OCI-LY7 (cell line): Measurements from ENCODE around the gene CD44. TPM values are rescaled to one million over a fixed set of nuclear protein-coding genes. Genes with fewer than 3 reads are reported as not detected.

ENCODE experiments used
- BruUV-seq: library from RNA; stranded (reverse); fragments of 400-500 nt; replicated peaks from 2 replicates; lab custom pipeline; 2021; lab: Mats Ljungman, UMichigan
- CTCF ChIA-PET: fragments of 300-600 bp; sonication (Branson Sonifier 250); formaldehyde crosslinking; loops from one replicate; lab custom pipeline; 2022; ENCODE audit warnings: antibody characterized with exemption; ENCODE audit not compliant: unreplicated experiment; lab: Charles Lee
- POLR2A ChIA-PET: fragments of 300-600 bp; sonication (Branson Sonifier 250); formaldehyde crosslinking; loops from one replicate; lab custom pipeline; 2022; ENCODE audit warnings: antibody characterized with exemption; lab: Charles Lee
- DNase-seq: peaks from one replicate; pipeline ENCODE4 v3.0.0-alpha.2; 2015; ENCODE audit warnings: low spot score
- H2AFZ ChIP-seq: fragments of 200-600 bp; sonication (generic), shearing (Covaris generic); 2 replicates; pipeline ENCODE4 v1.6.1; 2014; ENCODE audit warnings: mild to moderate bottlenecking, antibody characterized with exemption, low read length, moderate library complexity
- H3K27ac ChIP-seq: fragments of 200-600 bp; sonication (generic); 2 replicates; pipeline ENCODE4 v1.5.1; 2014; ENCODE audit warnings: mixed run types, low read depth, mild to moderate bottlenecking, moderate library complexity, low read length, inconsistent platforms; ENCODE audit not compliant: poor library complexity, severe bottlenecking
- H3K36me3 ChIP-seq: fragments of 200-600 bp; sonication (generic); 2 replicates; pipeline ENCODE4 v1.6.1; 2014; ENCODE audit warnings: mild to moderate bottlenecking, antibody characterized with exemption, low read length, moderate library complexity, mixed read lengths; ENCODE audit not compliant: insufficient read depth
- H3K4me1 ChIP-seq: fragments of 200-600 bp; sonication (generic); 2 replicates; pipeline ENCODE4 v1.5.1; 2014; ENCODE audit warnings: mild to moderate bottlenecking, low read length; ENCODE audit not compliant: insufficient read depth, poor library complexity, severe bottlenecking
- H3K4me2 ChIP-seq: fragments of 200-600 bp; sonication (generic); 2 replicates; pipeline ENCODE4 v1.6.1; 2014; ENCODE audit warnings: mild to moderate bottlenecking, low read length
- H3K4me3 ChIP-seq: fragments of 200-600 bp; sonication (generic); 2 replicates; pipeline ENCODE4 v1.5.1; 2014; ENCODE audit warnings: mild to moderate bottlenecking, low read depth, low read length; ENCODE audit not compliant: poor library complexity, severe bottlenecking
- H3K79me2 ChIP-seq: fragments of 200-600 bp; sonication (generic); 2 replicates; pipeline ENCODE4 v1.6.1; 2016; ENCODE audit warnings: low read depth, mild to moderate bottlenecking, low read length, moderate library complexity, mixed read lengths; ENCODE audit not compliant: insufficient read depth
- H3K9me2 ChIP-seq: fragments of 200-600 bp; sonication (generic); 2 replicates; pipeline ENCODE4 v1.6.1; 2016; ENCODE audit warnings: mild to moderate bottlenecking, low read length, mixed read lengths; ENCODE audit not compliant: insufficient read depth
- H3K9me3 ChIP-seq: fragments of 200-600 bp; sonication (generic); 2 replicates; pipeline ENCODE4 v1.6.1; 2014; ENCODE audit warnings: mild to moderate bottlenecking, mixed run types, low read length, mixed read lengths
- H4K20me1 ChIP-seq: fragments of 200-600 bp; sonication (generic); 2 replicates; pipeline ENCODE4 v1.6.1; 2014; ENCODE audit warnings: mild to moderate bottlenecking, antibody characterized with exemption, low read length, moderate library complexity, mixed read lengths; ENCODE audit not compliant: insufficient read depth
- EZH2phosphoT487 ChIP-seq: fragments of 200-600 bp; sonication (generic); IDR thresholded peaks from 2 replicates; pipeline ENCODE4 v1.6.1; 2018; ENCODE audit warnings: low read depth, borderline replicate concordance, mild to moderate bottlenecking, mixed run types, antibody characterized with exemption, low read length, moderate library complexity, mixed read lengths
- intact Hi-C: fragments of 100-400 bp; cut with micrococcal nuclease; formaldehyde crosslinking; loops from one replicate; pipeline ENCODE4 v1.10.0; 2022; ENCODE audit not compliant: unreplicated experiment
- total RNA-seq, 2 experiments: library from RNA; depleted of rRNA in 1 of 2; stranded (reverse); fragments of >200 nt in 1 of 2; shearing (Covaris generic) in 1 of 2; gene quantifications; 2 replicates each; pipeline ENCODE4 v1.2.3, GENCODE V29; 2014 to 2022
- TF ChIP-seq, protein P1 (sequence below): fragments of 200-600 bp; sonication (generic); conservative IDR thresholded peaks from 2 replicates; pipeline ENCODE4 v1.5.1; 2014; ENCODE audit warnings: mild to moderate bottlenecking, antibody characterized with exemption, low read length, moderate library complexity, mixed read lengths

The CD44 gene
- total RNA-seq, 2 experiments from 2014 or later: 0.55 TPM; not detected in 1

DNA sequence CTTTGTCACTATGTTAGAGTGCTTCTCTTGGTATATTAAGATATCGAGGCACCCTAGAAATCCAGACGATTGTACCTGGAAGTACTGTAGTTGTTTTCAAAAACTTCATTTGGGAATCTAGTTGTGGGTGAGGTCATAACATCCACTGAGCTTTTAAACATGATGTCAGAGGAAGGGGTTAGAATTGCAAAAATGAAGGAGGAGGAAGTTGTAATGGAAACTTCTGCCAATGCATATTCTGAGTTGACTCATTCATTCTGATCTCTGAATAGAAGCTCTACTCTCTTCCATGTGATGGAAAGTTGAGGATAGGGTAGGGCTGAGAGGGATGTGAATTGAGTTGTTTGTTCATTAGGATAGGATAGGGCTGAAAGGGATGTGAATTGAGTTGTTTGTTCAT lies 7.7 kb downstream of the CD44 start:
- Histone ChIP-seq H3K4me2 (no peak overlapping the region), H3K79me2 (no peaks in the 10 kb centered on the region), H2AFZ (no peak overlapping the region), H3K9me3 (no peaks in the 10 kb centered on the region), H3K27ac (no peak overlapping the region), H3K4me1 (peaks cover 24% of the 10 kb centered on the region), H4K20me1 (no peaks in the 10 kb centered on the region), H3K4me3 (no peak overlapping the region), H3K9me2 (no peaks in the 10 kb centered on the region), H3K36me3 (no peaks in the 10 kb centered on the region)
- intact Hi-C loops: no loop called here
- ChIA-PET CTCF (no interaction called here), POLR2A (interaction anchor here (0.6 to 1.7 kb wide), 7 partner anchors 9 to 139 kb away, joined by 3 to 6 read pairs (median 3); no protein-coding TSS in a partner anchor)
- no peak for DNase-seq
- TF ChIP-seq, protein P1, sequence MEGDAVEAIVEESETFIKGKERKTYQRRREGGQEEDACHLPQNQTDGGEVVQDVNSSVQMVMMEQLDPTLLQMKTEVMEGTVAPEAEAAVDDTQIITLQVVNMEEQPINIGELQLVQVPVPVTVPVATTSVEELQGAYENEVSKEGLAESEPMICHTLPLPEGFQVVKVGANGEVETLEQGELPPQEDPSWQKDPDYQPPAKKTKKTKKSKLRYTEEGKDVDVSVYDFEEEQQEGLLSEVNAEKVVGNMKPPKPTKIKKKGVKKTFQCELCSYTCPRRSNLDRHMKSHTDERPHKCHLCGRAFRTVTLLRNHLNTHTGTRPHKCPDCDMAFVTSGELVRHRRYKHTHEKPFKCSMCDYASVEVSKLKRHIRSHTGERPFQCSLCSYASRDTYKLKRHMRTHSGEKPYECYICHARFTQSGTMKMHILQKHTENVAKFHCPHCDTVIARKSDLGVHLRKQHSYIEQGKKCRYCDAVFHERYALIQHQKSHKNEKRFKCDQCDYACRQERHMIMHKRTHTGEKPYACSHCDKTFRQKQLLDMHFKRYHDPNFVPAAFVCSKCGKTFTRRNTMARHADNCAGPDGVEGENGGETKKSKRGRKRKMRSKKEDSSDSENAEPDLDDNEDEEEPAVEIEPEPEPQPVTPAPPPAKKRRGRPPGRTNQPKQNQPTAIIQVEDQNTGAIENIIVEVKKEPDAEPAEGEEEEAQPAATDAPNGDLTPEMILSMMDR: no peak
- no peak for TF ChIP-seq EZH2phosphoT487
- no TSS peak for BruUV-seq

DNA sequence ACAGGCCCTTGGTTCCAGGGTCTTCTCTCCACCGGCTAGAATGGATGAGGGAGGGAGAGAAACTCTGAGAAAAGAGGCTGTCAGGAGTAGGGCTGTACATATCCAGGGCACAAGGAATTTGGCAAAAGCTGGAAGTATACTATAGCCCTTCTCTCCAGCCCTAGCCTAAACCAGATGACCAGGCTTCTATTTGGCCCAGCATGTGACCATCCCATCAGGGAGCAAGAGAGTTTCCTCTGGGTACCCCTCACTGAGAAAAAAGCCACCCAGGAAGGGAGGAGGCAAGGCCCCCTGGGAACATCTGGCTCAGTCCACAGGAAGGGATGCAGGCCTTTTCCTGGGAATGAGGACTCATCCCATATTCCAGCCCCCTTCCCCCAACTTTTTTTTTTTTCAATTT lies 8.3 kb downstream of the CD44 start:
- DNase-seq: no peak
- H3K9me3 ChIP-seq: no peaks in the 10 kb centered on the region
- H2AFZ ChIP-seq: no peak overlapping the region
- intact Hi-C loops: no loop called here
- CTCF ChIA-PET: no interaction called here
- no peak overlapping the region for H3K27ac ChIP-seq
- POLR2A ChIA-PET: interaction anchor here (0.6 to 1.7 kb wide), 5 partner anchors 12 to 140 kb away, joined by 3 to 6 read pairs (median 4); no protein-coding TSS in a partner anchor
- H3K4me3 ChIP-seq: no peak overlapping the region
- no peak for TF ChIP-seq EZH2phosphoT487
- TF ChIP-seq, protein P1: no peak
- no peak overlapping the region for H3K4me2 ChIP-seq
- no peaks in the 10 kb centered on the region for H3K36me3 ChIP-seq
- no peaks in the 10 kb centered on the region for H4K20me1 ChIP-seq
- peaks cover 23% of the 10 kb centered on the region for H3K4me1 ChIP-seq
- no peaks in the 10 kb centered on the region for H3K9me2 ChIP-seq
- no peaks in the 10 kb centered on the region for H3K79me2 ChIP-seq
- BruUV-seq: no TSS peak

DNA sequence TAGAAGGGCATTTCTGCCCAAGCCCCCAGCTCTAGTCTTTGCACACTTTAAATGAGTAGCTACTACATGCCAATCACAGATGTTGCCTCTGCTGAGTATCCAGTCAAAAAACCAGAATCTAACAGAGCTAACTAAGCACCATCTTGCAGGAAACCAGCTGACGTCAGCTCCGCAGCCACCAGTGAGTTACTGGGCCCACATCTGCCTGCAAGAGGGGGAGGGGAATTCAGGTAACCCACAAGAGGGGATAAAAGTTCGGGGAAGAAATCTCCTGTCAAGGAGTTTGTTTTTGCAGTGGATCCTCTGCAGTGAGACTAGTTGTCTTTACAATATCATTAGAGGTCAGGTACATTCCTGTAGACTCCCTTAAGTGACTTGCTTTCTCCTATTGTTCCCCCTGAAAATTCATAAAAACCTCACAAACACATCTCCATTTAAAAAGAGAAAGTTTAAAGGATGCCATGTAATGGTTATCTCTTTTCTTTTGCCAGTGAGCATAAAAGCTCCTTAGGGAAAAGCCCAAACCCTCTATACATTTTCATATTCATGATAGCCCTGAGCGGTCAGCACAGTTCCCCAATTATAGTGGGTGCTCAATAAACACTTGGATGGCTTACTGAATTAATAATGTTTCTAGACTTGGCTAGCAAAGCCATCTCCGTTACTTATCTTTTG lies 9.3 kb downstream of the CD44 start:
- CTCF ChIA-PET: interaction anchor here (1.0 kb wide), 1 partner anchor 108 kb away, joined by 3 read pairs; no protein-coding TSS in a partner anchor
- POLR2A ChIA-PET: interaction anchor here (0.6 to 1.5 kb wide), 3 partner anchors 97 to 1042 kb away, joined by 3 to 4 read pairs (median 3); no protein-coding TSS in a partner anchor
- no peak for DNase-seq

More for the DNA sequence above, 9.3 kb downstream of the CD44 start:
- no TSS peak for BruUV-seq
- H3K9me3 ChIP-seq: no peaks in the 10 kb centered on the region
- TF ChIP-seq EZH2phosphoT487: no peak
- TF ChIP-seq, protein P1: no peak
- H2AFZ ChIP-seq: no peak overlapping the region
- intact Hi-C loops: no loop called here
- H3K4me2 ChIP-seq: no peak overlapping the region
- H3K9me2 ChIP-seq: no peaks in the 10 kb centered on the region
- no peak overlapping the region for H3K4me3 ChIP-seq
- peaks cover 23% of the 10 kb centered on the region for H3K4me1 ChIP-seq
- H3K79me2 ChIP-seq: no peaks in the 10 kb centered on the region
- H4K20me1 ChIP-seq: no peaks in the 10 kb centered on the region
- H3K36me3 ChIP-seq: no peaks in the 10 kb centered on the region
- no peak overlapping the region for H3K27ac ChIP-seq
